GM23338 (cell line): ENCODE results near the gene HDHD3.

Experiments
- CREB1 ChIP-seq: fragments of 250-450 bp; sonication (Bioruptor Pico); IDR thresholded peaks from 2 replicates; pipeline ENCODE4 v1.5.0; 2020; ENCODE audit warnings: low read depth, mild to moderate bottlenecking, moderate library complexity
- EZH2 ChIP-seq: fragments of 200-600 bp; sonication (generic); IDR thresholded peaks from one replicate; pipeline ENCODE4 v1.8.0; 2017; ENCODE audit warnings: antibody characterized with exemption, mild to moderate bottlenecking, low read depth; ENCODE audit not compliant: unreplicated experiment
- EZH2phosphoT487 ChIP-seq: fragments of 200-600 bp; sonication (generic); IDR thresholded peaks from one replicate; pipeline ENCODE4 v1.8.1; 2018; ENCODE audit warnings: antibody characterized with exemption; ENCODE audit not compliant: unreplicated experiment
- JUNB ChIP-seq: IDR thresholded peaks from one replicate; pipeline ENCODE4 v1.6.1; 2016; ENCODE audit warnings: antibody characterized with exemption; ENCODE audit not compliant: unreplicated experiment
- POLR2AphosphoS5 ChIP-seq: IDR thresholded peaks from 2 replicates; pipeline ENCODE4 v1.6.1; 2016; ENCODE audit warnings: antibody characterized with exemption, low read depth
- STAT1 ChIP-seq: IDR thresholded peaks from one replicate; pipeline ENCODE4 v1.6.1; 2016; ENCODE audit warnings: antibody characterized with exemption; ENCODE audit not compliant: unreplicated experiment
- TF ChIP-seq, protein P1 (sequence below), 2 experiments: fragments of 200-600 bp in 1 of 2; sonication (generic) in 1 of 2; conservative IDR thresholded peaks; 2 replicates each; pipeline versions ENCODE4 v1.5.1 to v1.6.1; 2016 to 2017; ENCODE audit warnings: antibody characterized with exemption in 2 of 2, low read depth in 2 of 2, mild to moderate bottlenecking in 2 of 2, moderate library complexity in 1 of 2
- TF ChIP-seq, protein P2 (sequence below): IDR thresholded peaks from one replicate; pipeline ENCODE4 v1.6.1; 2018; ENCODE audit warnings: antibody characterized with exemption; ENCODE audit not compliant: unreplicated experiment

DNA sequence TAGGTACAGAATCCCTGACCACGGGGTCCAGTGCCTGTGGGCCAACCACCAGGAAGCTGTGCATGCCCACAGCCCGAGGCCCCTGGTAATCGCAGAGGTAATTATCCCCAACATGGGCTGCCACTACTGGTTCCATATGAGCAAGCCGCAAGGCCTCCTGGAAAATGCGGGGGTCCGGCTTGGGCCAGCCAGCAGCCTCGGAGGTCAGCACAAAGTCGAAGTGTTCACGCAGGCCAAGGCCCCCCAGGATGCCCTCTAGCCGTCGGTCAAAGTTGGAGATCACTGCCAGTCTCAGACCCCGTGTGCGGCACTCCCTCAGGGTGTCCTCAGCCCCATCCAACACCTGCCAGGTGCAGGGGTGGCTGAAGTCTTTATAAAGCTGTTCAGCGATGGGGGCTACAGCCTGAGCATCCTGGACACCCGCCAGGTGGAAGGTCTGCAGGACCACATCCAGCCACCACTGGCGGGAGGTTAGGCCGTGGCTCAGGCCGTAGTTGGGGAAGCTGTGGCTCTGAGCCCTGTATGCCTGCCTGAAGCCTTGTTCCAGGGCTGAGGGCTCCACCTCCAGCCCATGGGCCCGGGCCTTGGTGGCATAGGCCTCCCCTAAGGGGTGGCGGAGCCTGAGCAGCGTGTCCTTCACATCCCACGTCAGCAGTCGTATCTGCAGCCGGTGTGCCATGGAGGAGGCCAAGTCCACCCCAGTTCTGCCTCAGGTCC, 3.0 kb downstream of the HDHD3 start:
- TF ChIP-seq, protein P1, sequence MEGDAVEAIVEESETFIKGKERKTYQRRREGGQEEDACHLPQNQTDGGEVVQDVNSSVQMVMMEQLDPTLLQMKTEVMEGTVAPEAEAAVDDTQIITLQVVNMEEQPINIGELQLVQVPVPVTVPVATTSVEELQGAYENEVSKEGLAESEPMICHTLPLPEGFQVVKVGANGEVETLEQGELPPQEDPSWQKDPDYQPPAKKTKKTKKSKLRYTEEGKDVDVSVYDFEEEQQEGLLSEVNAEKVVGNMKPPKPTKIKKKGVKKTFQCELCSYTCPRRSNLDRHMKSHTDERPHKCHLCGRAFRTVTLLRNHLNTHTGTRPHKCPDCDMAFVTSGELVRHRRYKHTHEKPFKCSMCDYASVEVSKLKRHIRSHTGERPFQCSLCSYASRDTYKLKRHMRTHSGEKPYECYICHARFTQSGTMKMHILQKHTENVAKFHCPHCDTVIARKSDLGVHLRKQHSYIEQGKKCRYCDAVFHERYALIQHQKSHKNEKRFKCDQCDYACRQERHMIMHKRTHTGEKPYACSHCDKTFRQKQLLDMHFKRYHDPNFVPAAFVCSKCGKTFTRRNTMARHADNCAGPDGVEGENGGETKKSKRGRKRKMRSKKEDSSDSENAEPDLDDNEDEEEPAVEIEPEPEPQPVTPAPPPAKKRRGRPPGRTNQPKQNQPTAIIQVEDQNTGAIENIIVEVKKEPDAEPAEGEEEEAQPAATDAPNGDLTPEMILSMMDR (conservative IDR thresholded peaks at IDR 0.05; ENCODE audit: low read depth in 2 of 2): no peak
- TF ChIP-seq POLR2AphosphoS5 (no peak), JUNB (no peak), EZH2 (no peak), EZH2phosphoT487 (no peak), STAT1 (no peak), CREB1 (CRISPR knock-in tag) (no peak)
- TF ChIP-seq, protein P2, sequence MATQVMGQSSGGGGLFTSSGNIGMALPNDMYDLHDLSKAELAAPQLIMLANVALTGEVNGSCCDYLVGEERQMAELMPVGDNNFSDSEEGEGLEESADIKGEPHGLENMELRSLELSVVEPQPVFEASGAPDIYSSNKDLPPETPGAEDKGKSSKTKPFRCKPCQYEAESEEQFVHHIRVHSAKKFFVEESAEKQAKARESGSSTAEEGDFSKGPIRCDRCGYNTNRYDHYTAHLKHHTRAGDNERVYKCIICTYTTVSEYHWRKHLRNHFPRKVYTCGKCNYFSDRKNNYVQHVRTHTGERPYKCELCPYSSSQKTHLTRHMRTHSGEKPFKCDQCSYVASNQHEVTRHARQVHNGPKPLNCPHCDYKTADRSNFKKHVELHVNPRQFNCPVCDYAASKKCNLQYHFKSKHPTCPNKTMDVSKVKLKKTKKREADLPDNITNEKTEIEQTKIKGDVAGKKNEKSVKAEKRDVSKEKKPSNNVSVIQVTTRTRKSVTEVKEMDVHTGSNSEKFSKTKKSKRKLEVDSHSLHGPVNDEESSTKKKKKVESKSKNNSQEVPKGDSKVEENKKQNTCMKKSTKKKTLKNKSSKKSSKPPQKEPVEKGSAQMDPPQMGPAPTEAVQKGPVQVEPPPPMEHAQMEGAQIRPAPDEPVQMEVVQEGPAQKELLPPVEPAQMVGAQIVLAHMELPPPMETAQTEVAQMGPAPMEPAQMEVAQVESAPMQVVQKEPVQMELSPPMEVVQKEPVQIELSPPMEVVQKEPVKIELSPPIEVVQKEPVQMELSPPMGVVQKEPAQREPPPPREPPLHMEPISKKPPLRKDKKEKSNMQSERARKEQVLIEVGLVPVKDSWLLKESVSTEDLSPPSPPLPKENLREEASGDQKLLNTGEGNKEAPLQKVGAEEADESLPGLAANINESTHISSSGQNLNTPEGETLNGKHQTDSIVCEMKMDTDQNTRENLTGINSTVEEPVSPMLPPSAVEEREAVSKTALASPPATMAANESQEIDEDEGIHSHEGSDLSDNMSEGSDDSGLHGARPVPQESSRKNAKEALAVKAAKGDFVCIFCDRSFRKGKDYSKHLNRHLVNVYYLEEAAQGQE: no peak
